Right lobe of liver (tissue), 6 donors: Measurements from ENCODE around the gene TGFB1I1. TPM values are rescaled to one million over a fixed set of nuclear protein-coding genes. Genes with fewer than 3 reads are reported as not detected.
A peak's percentile ranks its signal among the peaks of the same experiment; 100 is the strongest.

ENCODE experiments used
- ATAC-seq, 4 donors: fragments of 200-7000 bp; cut with Tn5 transposase; one replicate each; pipeline ENCODE4 v1.9.1; 2020; ENCODE audit warnings: mild to moderate bottlenecking in 4 of 4, moderate library complexity in 4 of 4
- DNase-seq, 3 donors: peaks; one replicate each; pipeline ENCODE4 v3.0.0-alpha.2; 2020
- H3K27ac ChIP-seq, 3 donors: fragments of 200-600 bp; one replicate each; pipeline ENCODE4 v1.8.0; 2022
- H3K27me3 ChIP-seq, 2 donors: fragments of 200-600 bp; one replicate each; pipeline ENCODE4 v1.8.0; 2022
- H3K36me3 ChIP-seq, 4 donors: fragments of 200-600 bp; sonication (generic) in 1 of 4; one replicate each; pipeline versions ENCODE4 v1.5.1 to v1.8.0; 2017 to 2022; ENCODE audit warnings: control low read depth in 1 of 4
- H3K4me1 ChIP-seq, 4 donors: fragments of 200-600 bp; sonication (generic) in 1 of 4; one replicate each; pipeline versions ENCODE4 v1.5.1 to v1.8.0; 2017 to 2022; ENCODE audit warnings: control low read depth in 1 of 4
- H3K4me3 ChIP-seq, 3 donors: fragments of 200-600 bp; one replicate each; pipeline ENCODE4 v1.8.0; 2022
- H3K9me3 ChIP-seq, 4 donors: fragments of 200-600 bp; sonication (generic) in 1 of 4; one replicate each; pipeline versions ENCODE4 v1.5.1 to v1.8.0; 2017 to 2022; ENCODE audit warnings: control low read depth in 1 of 4
- CTCF ChIP-seq, 4 donors: fragments of 200-600 bp in 3 of 4; fragments of 450-650 bp in 1 of 4; IDR thresholded peaks; one replicate each; pipeline versions ENCODE4 v1.5.1 to v1.8.0; 2016 to 2022; ENCODE audit warnings: antibody characterized with exemption in 4 of 4, mild to moderate bottlenecking in 2 of 4
- POLR2A ChIP-seq: fragments of 450-650 bp; IDR thresholded peaks from one replicate; pipeline ENCODE4 v1.6.1; 2017; ENCODE audit warnings: antibody characterized with exemption, mild to moderate bottlenecking
- WGBS: methylation state at CpG from one replicate; pipeline ENCODE4 v1.1.6; 2018; ENCODE audit warnings: low coverage, low lambda C conversion rate; ENCODE audit not compliant: insufficient coverage; ENCODE audit errors: missing lambda C conversion rate; 5-methylcytosine and 5-hydroxymethylcytosine counted together
- intact Hi-C, 2 donors: fragments of 100-400 bp; cut with DNase I; formaldehyde crosslinking; loops; one replicate each; pipeline versions ENCODE4 v1.11.2 to v1.14.1; 2022
- total RNA-seq, 6 experiments: library from RNA; depleted of rRNA in 2 of 6; stranded (reverse); fragments of >200 nt in 2 of 6; fragmentation: NEBNext Ultra II Directional in 3 of 6; extraction: Animal tissue kit (Norgen Biotek cat#: 25700) in 3 of 6; gene quantifications; one replicate each; pipeline versions ENCODE4 v1.1.0 to v1.2.4, GENCODE V29; 2016 to 2023
- donor health status: DM: no; HTN: yes; CAD: no.
- donor health status: DM: no; HTN: no; CAD: no.
- donor health status: DM: no; HTN: no; CAD: no.
- donor health status: DM: no; HTN: yes; CAD: no.
- donor health status: DM: no; HTN: yes; CAD: no.

Gene TGFB1I1
- total RNA-seq, 6 experiments from 2014 or later, result 1.9 to 7.9 (median 6.7) TPM

GRCh38 chr16:31451681-31452351, 20.1 kb upstream of the TGFB1I1 start:
- peak; percentile 41 to 46 (median 42) for TF ChIP-seq CTCF (IDR thresholded peaks at IDR 0.05)
- no peak for TF ChIP-seq POLR2A
- peaks cover 0 to 38% (median 9%) of the 10 kb centered on the region in 4 donors for H3K4me1 ChIP-seq
- no peaks in the 10 kb centered on the region for H3K27me3 ChIP-seq
- ATAC-seq, result peak; percentile 79 to 87 (median 85)
- H3K9me3 ChIP-seq, result no peaks in the 10 kb centered on the region
- 39% methylated on average over 8 of the region's 11 CpGs for WGBS
- H3K36me3 ChIP-seq, result no peaks in the 10 kb centered on the region
- no peak overlapping the region for H3K4me3 ChIP-seq
- DNase-seq, result peak in 1 of 3 donors; percentile 59
- H3K27ac ChIP-seq, result no peak overlapping the region
- intact Hi-C loops, result loop anchor here in 1 of 2 donors (10.0 kb wide), 1 partner anchor 267 kb away; the partner anchor contains the start of gene FUS

GRCh38 chr16:31452631-31453106, 19.3 kb upstream of the TGFB1I1 start:
- TF ChIP-seq POLR2A (no peak), CTCF (IDR thresholded peaks at IDR 0.05) (no peak)
- 47% methylated on average over 3 of the region's 3 CpGs for WGBS
- intact Hi-C loops, result loop anchor here in 1 of 2 donors (10.0 kb wide), 1 partner anchor 268 kb away; the partner anchor contains the start of gene FUS
- Histone ChIP-seq H3K27ac (peak overlapping the region in 2 of 3 donors; percentile 20 to 48), H3K36me3 (no peaks in the 10 kb centered on the region), H3K9me3 (no peaks in the 10 kb centered on the region), H3K4me3 (no peak overlapping the region), H3K27me3 (no peaks in the 10 kb centered on the region), H3K4me1 (peaks cover 0 to 47% (median 14%) of the 10 kb centered on the region in 4 donors)
- ATAC-seq, result peak in 3 of 4 donors; percentile 4 to 46 (median 25)
- no peak for DNase-seq

- Histone ChIP-seq H3K27ac (peak overlapping the region in 1 of 3 donors; percentile 10), H3K4me1 (peaks cover 0 to 51% (median 15%) of the 10 kb centered on the region in 4 donors), H3K36me3 (no peaks in the 10 kb centered on the region), H3K27me3 (no peaks in the 10 kb centered on the region), H3K9me3 (no peaks in the 10 kb centered on the region), H3K4me3 (no peak overlapping the region)
- peak in 3 of 4 donors; percentile 6 to 33 (median 10) for ATAC-seq
- intact Hi-C loops, result loop anchor here in 1 of 2 donors (10.0 kb wide), 1 partner anchor 269 kb away; the partner anchor contains the start of gene FUS
- TF ChIP-seq POLR2A, result no peak
- TF ChIP-seq CTCF (IDR thresholded peaks at IDR 0.05), result no peak
- 30% methylated on average over 16 of the region's 20 CpGs for WGBS
- DNase-seq, result no peak
These were observed 18.4 kb upstream of the TGFB1I1 start for GRCh38 chr16:31453255-31454204.

GRCh38 chr16:31455601-31456314, 16.2 kb upstream of the TGFB1I1 start:
- DNase-seq (no peak), ATAC-seq (no peak)
- Histone ChIP-seq H3K4me1 (peaks cover 0 to 60% (median 21%) of the 10 kb centered on the region in 4 donors), H3K4me3 (no peak overlapping the region), H3K27ac (no peak overlapping the region), H3K36me3 (no peaks in the 10 kb centered on the region), H3K27me3 (no peaks in the 10 kb centered on the region), H3K9me3 (no peaks in the 10 kb centered on the region)
- WGBS, result 53% methylated on average over 12 of the region's 17 CpGs
- TF ChIP-seq POLR2A (no peak), CTCF (IDR thresholded peaks at IDR 0.05) (peak in 3 of 4 donors; percentile 16 to 31 (median 27))
- intact Hi-C loops, result loop anchor here in 1 of 2 donors (10.0 kb wide), 1 partner anchor 271 kb away; the partner anchor contains the start of gene FUS
